HG03354 (cell line): ENCODE data around the gene MYBPC1.

ENCODE experiments used
- ATAC-seq: cut with Tn5 transposase; IDR thresholded peaks from one replicate; pipeline ENCODE4 v1.9.1; 2021; ENCODE audit warnings: mild to moderate bottlenecking; ENCODE audit not compliant: unreplicated experiment, poor library complexity, severe bottlenecking

Gene MYBPC1

DNA sequence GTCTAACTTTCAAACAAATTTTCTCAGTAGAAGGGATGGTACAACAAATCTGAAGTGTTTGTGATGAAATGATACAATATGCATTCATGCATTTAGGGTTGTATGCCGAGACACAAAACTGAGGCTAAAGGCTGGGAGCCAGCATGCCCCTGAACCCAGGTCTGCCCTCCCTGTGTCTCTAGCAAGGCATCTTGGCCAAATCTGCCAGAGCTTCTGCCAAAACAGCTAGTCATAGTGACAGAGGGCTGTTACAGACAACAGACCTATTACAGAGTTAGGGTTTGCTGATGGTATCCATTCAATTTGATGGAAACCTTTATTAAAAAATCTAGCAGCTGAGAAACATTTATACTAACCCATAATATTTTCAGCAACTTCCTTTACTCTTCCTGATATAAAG is 91.4 kb downstream of the MYBPC1 start:
- no peak for ATAC-seq

DNA sequence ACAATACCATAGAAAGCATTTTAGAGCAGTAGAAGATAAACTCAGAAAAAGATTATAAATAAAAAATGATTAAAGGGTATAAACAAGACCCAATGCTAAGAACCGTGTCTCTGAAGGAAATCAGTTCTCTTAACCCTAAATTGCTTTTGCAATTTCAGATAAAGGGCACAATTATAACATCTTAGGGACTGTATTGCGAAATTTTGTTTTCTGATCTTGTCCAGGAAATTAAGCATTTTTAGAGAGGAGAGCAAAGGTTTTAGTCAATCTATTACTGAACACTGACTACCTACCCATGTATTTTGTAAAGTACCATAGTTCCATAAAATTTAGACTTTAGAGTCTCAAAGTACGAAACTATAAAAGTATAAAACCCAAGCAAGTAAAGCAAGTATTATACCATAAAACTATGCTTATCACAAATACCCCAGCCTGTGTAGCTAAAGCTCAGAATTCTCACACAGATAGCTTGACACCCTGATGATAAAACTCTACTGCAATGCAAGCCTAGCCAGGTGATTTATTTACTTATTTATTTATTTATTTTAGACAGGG is 95.8 kb downstream of the MYBPC1 start:
- ATAC-seq: no peak

DNA sequence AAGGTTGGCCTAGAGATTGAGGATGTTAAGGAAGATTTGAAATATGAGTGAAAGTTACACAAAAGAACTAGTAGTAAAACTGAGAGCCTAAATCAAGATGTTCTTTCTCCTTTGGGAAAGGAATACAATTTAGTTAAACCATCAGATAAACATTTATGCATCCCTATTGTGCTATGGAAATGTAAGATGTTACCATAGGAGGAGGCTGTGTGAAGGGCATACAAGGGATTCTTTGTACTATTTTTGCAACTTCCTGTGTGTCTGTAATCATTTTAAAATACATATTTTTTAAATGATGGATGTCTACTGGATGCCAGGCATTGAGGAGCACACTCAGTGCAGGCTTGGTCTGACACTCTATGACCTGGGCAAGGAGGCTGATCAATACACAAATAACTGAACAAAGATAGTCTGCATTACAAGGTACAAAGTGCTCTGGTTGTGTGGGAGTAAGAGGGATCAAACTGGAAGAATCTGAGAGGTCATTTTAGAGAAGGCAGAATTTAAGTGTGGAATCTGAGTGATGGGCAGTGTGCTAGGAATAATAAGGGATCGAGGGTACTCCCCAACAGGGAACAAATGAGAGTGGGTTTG is 96.8 kb downstream of the MYBPC1 start:
- no peak for ATAC-seq

DNA sequence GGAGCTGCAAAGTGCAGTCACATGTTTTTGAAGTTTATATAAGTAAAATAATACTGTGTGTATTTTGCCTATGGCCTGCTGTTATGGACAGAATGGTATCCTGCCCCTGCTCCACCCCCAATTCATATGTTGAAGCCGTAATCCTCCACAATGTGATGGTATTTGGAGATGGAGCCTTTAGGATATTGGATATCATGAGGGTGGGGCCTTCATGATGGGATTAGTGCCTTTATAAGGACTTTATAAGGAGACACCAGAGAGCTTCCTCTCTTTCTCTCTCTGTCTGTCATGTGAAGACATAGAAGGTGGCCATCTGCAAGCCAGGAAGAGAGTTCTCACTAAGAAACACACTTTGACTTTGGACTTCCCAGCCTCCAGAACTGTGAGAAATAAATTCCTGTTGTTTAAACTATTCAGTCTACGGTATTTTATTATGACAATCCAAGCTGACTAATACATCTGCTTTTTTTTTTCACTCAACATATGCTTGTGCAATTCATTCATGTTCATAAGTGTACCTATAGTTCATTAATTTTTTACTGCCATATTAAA is 99.6 kb downstream of the MYBPC1 start:
- no peak for ATAC-seq

DNA sequence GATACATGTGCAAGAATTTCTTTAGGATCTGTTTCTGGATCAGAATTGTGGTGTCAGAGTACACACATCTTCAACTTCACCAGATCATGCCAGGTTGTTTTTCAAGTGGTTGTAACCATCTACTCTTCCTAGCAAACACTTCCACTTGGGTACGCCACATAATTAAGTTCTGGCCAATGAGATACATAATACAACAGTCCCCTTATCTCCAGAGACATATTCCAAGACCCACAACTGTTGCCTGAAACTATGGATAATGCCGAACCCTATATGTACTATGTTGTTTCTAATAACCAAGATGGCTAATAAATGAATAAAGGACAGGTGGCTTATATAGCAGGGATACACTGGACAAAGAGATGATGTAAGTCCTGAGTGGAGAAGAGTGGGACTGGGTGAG is 100.2 kb downstream of the MYBPC1 start:
- ATAC-seq: no peak

DNA sequence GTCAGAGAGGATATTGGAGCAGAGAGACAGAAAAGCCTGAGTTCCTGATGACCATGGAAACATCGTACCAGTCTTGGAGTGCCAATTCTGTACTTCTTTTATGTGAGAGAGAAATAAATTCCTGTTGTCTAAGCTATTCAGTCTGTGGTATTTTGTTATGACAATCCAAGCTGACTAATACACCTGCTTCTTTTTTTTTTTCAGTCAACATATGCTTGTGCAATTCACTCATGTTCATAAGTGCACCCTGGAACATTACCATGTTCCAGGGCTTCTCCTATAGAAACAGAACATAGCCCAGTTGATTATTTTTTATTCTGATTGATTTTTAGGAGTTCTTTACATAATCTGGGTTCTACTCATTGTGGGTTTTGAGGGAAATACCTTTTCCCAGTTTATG is 100.9 kb downstream of the MYBPC1 start:
- ATAC-seq: no peak

DNA sequence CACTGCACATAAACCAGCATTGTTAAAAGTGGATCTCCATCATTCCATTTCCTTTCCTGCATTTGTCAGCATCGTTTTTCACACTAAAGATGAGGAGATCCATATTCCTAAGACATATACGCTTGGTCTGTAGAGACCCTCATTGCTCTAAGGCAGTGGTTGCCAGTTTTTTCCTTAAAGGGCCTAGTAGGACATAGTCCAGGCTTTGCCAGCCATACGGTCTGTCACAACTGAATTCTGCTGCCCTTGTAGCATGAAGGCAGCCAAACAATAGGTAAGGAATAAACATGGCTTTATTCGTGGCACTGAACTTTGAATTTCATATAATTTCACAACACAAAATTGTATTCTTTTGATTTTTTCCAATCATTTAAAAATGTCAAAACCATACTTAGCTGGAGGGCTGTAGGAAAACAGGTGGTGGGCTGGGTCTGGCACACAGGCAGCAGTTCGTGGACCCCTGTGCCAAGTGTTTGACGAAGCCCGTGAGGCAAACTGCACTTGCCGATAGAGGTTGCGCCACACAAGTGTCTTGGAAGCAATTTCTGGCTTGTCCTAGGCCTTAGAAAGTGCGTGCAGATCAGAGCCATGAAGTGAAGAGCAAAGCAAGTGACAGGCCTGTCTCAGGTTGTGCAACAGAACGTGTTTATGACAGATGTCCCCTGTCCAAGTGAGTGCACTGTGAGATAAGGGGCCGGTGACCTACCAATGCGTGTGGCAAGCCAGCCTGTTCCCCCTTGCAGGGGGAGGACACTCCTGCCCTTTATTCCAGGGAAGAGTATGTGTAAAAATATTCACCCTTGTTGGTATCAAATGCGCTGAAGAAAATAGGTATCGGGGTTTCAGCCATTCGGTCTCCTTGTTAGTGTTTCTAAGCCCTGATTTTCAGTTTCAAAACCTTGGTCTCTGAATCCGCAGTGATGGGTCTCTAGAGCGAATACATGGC is 101.8 kb downstream of the MYBPC1 start:
- peak; percentile 8 for ATAC-seq

DNA sequence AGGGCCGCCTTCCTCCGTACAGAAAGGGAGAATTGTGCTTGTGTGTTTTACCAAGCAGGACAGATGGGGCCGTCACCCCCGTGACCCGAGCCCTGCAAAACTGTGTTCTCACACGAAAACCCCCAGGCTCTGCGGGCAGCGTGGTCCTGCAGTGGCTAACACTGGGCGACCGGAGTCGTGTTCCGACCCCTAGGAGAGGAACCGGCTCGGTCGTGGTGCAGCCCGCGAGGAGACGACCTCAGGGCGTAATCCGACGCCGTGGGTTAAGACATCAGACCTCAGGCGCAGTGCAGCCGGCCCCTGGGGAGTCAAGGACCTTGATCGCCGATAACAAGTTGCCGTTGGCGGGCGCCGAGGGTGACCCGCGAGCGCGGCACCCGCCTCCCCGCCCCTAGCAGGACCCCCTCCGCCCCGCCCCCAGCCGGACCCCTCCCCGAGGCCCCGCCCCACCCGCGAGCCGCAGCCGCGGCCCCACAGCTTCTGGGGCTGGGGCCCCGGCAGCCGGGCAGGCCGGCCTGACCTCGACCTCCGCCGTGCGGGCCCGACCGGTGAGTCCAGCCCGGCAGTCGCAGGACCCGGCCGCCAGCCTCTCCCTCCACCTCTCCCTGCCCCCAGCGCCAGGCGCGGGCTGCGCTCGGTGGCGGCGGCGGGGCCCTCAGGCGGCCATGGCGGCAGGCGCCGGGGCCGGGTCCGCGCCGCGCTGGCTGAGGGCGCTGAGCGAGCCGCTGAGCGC is 102.6 kb downstream of the MYBPC1 start, which contains the start of gene CHPT1:
TSS of gene CHPT1 (plus strand) at position 444 of the 733 bp plus-strand sequence. CDS start at position 666, 222 bp downstream.
- peak; percentile 76 for ATAC-seq

DNA sequence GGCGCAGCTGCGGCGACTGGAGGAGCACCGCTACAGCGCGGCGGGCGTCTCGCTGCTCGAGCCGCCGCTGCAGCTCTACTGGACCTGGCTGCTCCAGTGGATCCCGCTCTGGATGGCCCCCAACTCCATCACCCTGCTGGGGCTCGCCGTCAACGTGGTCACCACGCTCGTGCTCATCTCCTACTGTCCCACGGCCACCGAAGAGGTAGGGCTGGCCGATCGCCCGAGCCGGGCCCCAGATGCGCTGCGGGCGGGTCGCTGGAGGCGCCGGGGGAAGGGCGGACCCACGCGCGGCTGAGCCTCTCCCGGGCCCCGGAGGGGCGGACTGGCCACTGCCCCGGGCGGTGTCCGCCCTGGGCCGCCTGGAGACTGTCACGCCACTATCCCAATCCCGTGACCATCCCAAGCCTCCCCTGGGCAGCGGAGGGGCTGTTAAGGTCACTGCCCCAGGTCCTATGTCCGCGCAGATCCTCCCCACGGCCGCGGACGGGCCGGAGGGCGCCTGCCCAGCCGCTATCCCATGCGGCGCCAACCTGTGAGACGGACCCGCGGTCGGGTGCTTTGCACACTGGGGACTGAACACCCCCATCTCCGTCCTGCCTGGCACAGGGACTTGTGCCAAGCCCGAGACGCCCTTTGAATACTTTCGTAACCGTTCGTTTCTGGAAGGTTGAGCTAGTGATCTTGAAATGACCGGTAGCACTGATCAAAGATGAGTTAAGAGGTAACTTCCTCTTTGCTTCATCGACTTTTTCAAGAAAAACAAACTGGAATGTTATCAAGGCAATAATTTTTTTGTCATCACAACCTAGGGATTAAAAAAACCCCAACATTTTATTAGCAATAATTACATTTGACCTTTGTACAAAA is 103.4 kb downstream of the MYBPC1 start:
- peak; percentile 41 for ATAC-seq

DNA sequence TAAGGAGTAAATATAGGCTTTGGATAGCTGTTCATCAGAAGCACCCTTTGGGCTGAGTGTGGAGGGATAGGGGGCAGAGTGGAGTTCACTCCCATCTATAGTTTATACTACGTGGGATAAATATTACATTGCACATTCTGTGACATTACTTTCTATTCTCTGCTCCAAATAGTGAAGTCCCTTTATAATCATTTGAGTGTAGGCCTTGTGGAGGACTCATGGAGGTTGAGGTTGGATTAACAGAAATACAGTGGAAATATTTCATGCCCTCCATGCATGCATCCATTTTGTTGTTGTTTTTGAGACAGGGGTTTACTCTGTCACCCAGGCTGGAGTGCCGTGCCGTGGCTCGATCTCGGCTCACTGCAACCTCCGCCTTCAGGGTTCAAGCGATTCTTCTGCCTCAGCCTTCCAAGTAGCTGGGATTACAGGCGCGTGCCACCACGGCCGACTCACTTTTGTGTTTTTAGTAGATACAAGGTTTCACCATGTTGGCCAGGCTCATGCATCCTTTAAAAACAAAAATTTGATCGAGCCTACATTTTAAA is 104.1 kb downstream of the MYBPC1 start:
- no peak for ATAC-seq

DNA sequence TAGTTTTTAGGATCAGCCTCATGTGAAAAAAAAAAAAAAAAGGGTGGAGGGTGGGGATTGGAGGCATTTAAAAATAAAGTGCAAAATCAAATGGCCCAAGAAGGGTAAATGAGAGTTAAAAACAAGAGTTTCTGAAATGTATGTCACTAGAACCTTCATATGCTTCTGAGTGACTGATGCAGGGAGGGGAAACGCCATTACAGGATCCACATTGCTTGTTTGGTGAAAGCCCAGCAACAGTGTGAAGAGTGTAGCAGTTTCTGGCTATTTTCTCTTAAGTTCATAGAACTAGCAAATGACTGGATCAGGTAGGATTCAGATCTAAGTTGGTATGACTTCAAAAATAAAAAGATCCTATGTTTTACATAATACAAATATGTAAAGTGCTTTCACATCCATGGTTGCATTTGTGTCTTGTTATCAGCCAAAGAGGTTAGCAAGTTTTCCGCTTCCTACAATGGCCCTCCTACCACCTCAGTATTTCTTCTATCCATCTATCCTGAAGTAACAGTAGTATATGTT is 105.6 kb downstream of the MYBPC1 start:
- ATAC-seq: no peak

DNA sequence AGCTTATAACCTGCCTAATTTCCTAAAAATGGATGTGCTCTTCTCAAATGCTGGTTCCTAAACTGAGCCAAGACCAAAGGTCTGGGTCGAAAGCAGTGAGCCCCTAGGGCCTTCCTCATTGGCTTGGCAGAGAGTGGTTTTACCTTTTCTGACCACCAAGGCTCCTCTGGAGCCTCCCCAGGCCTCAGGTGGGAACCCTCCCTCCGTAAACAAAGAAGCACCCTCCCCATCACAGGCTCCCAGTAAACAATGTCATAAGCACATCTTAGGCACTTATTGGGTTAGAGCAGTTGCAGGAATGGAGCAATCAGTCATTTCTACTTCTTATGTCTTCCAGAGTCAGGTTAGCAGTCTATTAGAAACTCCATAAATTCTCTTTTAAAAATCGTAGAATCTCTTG is 108.7 kb downstream of the MYBPC1 start:
- no peak for ATAC-seq

DNA sequence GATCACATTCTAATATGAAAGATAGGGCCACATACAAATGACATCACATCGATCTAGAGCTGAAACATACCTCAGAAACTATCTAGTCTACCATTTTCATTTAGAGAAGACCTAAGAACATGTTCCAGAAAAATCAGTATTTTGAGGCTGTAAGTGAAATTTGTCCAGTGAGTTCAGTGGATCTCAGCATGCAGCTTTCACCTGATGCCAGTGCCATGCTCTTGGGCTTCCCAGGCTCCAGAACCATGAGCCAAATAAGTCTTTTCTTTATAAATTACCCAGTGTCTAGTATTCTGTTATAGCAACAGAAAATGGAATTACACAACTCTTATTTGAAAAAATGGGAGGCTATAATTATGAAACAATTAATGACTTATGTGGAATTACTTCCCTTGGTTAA is 111.6 kb downstream of the MYBPC1 start:
- no peak for ATAC-seq

DNA sequence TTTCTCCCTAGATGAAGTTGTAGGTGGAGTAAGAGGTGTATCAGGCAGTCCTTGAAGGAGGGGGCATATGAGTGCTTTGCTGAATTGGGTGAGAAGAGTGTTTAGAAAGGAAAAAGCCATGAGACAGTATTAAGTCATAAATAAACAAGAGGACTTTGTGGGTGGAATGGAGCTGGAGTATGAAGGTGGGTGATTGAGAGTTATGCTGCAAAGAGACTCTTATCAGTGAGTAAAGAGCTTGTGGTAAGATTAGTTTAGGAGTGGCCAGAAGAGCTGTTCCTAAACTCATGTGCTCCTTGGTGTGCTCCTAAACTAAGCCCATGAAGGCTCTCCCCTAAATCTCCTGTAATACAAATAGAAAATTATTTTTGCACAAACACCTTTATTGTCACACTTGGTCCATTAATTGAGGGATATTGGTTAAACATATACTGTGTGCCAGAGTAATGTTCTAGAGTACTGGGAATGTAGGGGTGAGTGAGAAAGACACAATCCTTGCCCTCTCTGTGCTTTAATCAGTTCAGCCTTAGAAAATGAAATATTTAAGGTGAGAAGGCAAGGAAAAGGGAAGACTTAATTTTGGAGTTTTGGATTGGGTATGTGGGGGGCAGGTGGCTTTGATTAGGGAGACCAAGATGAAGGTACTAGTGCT is 112.5 kb downstream of the MYBPC1 start:
- no peak for ATAC-seq

DNA sequence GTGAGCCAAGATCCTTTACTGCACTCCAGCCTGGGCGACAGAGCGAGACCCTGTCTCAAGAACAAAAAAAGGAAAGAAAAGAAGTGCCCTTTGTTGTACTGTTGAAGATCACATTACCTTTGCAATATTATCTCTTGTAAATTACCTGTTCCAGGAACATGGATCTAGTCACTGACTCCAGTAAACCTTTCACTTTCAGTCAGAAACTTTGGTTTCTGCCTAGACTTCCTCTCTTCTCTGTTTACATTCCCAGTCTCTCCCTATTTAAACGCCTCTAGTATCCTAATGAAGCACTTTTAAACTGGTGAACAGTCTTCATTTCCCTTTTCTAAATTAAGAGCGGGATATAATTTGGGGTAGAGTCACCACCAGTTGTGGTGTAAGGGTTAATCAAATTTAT is 115.5 kb downstream of the MYBPC1 start:
- ATAC-seq: no peak

DNA sequence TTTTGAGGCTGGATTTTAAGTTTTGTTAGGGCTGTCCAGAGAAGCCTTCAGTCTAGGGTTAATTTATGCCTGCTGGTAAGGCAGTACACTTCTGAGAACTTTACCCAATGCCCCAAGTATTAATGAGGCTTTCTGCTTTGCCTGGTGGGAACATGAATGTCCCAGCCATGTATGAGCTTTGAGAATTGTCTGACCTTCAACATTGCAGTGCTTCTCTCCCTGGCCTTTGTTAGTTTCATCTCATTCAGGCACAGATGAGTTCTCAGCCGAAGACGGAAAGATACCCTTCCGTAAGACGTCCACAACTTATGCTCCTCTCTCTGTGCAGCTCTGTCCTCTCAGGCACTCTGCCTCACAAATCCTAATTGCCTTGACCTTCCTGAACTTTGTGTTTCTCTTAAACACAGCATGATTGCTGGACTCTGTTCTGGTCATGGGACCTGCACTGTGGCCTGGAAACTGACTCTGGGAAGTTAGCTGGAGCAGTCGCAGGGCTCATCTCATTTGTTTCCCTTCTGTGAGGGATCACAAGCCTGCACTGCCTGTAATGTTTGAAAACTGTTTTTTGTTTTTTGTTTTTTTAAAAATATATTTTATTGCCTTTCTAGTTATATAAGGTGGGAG is 118.4 kb downstream of the MYBPC1 start:
- no peak for ATAC-seq

DNA sequence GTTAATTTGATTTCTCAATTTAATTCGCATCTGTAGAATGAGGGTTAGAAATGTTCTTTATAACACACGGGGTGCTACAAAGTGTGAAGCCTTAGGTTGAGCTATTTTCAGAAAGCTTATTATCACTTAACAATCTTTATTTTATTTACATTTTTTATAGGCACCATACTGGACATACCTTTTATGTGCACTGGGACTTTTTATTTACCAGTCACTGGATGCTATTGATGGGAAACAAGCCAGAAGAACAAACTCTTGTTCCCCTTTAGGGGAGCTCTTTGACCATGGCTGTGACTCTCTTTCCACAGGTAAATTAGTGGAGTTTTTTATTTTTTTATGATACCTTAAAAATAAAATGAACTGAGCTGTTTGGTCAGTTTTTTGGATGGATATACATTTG is 119.2 kb downstream of the MYBPC1 start:
- no peak for ATAC-seq
